K562 (cell line): ENCODE data around the gene PPIC. TPM values are rescaled to one million over a fixed set of nuclear protein-coding genes. Genes with fewer than 3 reads are reported as not detected.
A peak's percentile ranks its signal among the peaks of the same experiment; 100 is the strongest.

Experiments
- CEBPZ ChIP-seq: fragments of 150-350 bp; IDR thresholded peaks from 2 replicates; pipeline ENCODE4 v1.6.1; 2014; ENCODE audit warnings: low read depth, mild to moderate bottlenecking, low read length, borderline replicate concordance
- CHCHD3 ChIP-seq: fragments of 250-450 bp; sonication (Bioruptor Pico); IDR thresholded peaks from 2 replicates; pipeline ENCODE4 v2.1.2; 2022; ENCODE audit warnings: mild to moderate bottlenecking
- CHD1 ChIP-seq: fragments of 200-600 bp; sonication (generic); IDR thresholded peaks from one replicate; pipeline ENCODE4 v1.6.1; 2012; ENCODE audit warnings: mild to moderate bottlenecking, moderate library complexity, low read length, inconsistent platforms
- E4F1 ChIP-seq: fragments of 250-450 bp; sonication (Bioruptor Pico); IDR thresholded peaks from 2 replicates; pipeline ENCODE4 v1.5.0; 2021; ENCODE audit warnings: mild to moderate bottlenecking, borderline replicate concordance
- EGR1 ChIP-seq: fragments of 450-650 bp; conservative IDR thresholded peaks from 2 replicates; pipeline ENCODE4 v1.6.1; 2017; ENCODE audit warnings: mild to moderate bottlenecking
- ETS1 ChIP-seq: conservative IDR thresholded peaks from 2 replicates; pipeline ENCODE4 v1.6.1; 2011; ENCODE audit warnings: low read depth, mild to moderate bottlenecking, low read length; ENCODE audit not compliant: control insufficient read depth
- IRF1 ChIP-seq: sonication (generic); formaldehyde crosslinking; IDR thresholded peaks from 2 replicates; pipeline ENCODE4 v1.8.0; 2022; ENCODE audit warnings: missing genetic modification reagents, mild to moderate bottlenecking, borderline replicate concordance
- KAT8 ChIP-seq: fragments of 450-650 bp; IDR thresholded peaks from 2 replicates; pipeline ENCODE4 v1.6.1; 2016; ENCODE audit warnings: low read depth, mild to moderate bottlenecking
- PHF21A ChIP-seq: fragments of 450-650 bp; IDR thresholded peaks from 2 replicates; pipeline ENCODE4 v1.6.1; 2017; ENCODE audit warnings: low read depth, borderline replicate concordance
- SMAD4 ChIP-seq: fragments of 250-450 bp; sonication (Bioruptor Pico); conservative IDR thresholded peaks from 2 replicates; pipeline ENCODE4 v1.8.0; 2021; ENCODE audit warnings: inconsistent platforms, mild to moderate bottlenecking, moderate library complexity
- TFAP4 ChIP-seq: sonication (generic); formaldehyde crosslinking; IDR thresholded peaks from 2 replicates; pipeline ENCODE4 v1.8.0; 2022; ENCODE audit warnings: missing genetic modification reagents, mild to moderate bottlenecking, moderate library complexity, borderline replicate concordance
- UBTF ChIP-seq, 2 experiments: IDR thresholded peaks; 2 replicates each; pipeline ENCODE4 v1.6.1; 2012; ENCODE audit warnings: improper control_type of control experiment in 2 of 2, low read depth in 2 of 2, low read length in 2 of 2, borderline replicate concordance in 1 of 2
- ZBTB8A ChIP-seq: fragments of 450-650 bp; IDR thresholded peaks from 2 replicates; pipeline ENCODE4 v1.6.1; 2018; ENCODE audit warnings: mild to moderate bottlenecking, moderate library complexity; ENCODE audit not compliant: partially characterized antibody
- ZFP36 ChIP-seq: fragments of 150-350 bp; IDR thresholded peaks from 2 replicates; pipeline ENCODE4 v1.6.1; 2018; ENCODE audit warnings: low read length, low read depth; ENCODE audit not compliant: partially characterized antibody
- ZNF263 ChIP-seq: sonication (generic); formaldehyde crosslinking; IDR thresholded peaks from 2 replicates; pipeline ENCODE4 v1.8.0; 2022; ENCODE audit warnings: mild to moderate bottlenecking, missing genetic modification reagents, borderline replicate concordance
- polyA plus RNA-seq, 8 experiments: library from polyadenylated mRNA; depleted of rRNA in 4 of 8; stranded (reverse) in 5 of 8; unstranded in 3 of 8; fragments of >200 nt; fragmentation: Nextera tagmentation in 2 of 8; fragmentation: Illumina TruSeq in 1 of 8; extraction: Ambion mirVana in 2 of 8; extraction: Trizol in 1 of 8; gene quantifications; 2 replicates each; pipeline versions ENCODE4 v1.2.1 to v1.2.3, GENCODE V29; 2011 to 2014; ENCODE audit warnings: inconsistent platforms in 1 of 8, missing spikeins in 1 of 8
- total RNA-seq, 7 experiments: library from RNA; depleted of rRNA in 6 of 7; stranded (reverse); fragments of >200 nt in 6 of 7; fragmentation: Illumina TruSeq in 2 of 7; extraction: Trizol in 2 of 7; gene quantifications; 2 replicates each; pipeline versions ENCODE4 v1.2.1 to v1.2.3, GENCODE V29; 2011 to 2021; ENCODE audit warnings: low replicate concordance in 1 of 7

PPIC gene
- total and polyA plus RNA-seq, 9 of the 15 experiments (the other 6 are each of a cell fraction or from before 2014, with no cell fraction given), result 1.3 to 4.5 (median 2.8) TPM

GRCh38 chr5:123036391-123037103 is at the start of gene PPIC (continued):
- TF ChIP-seq IRF1 (CRISPR knock-in tag), result no peak
- no peak for TF ChIP-seq ZBTB8A
- no peak for TF ChIP-seq CHD1
- TF ChIP-seq SMAD4 (CRISPR knock-in tag), result no peak
- TF ChIP-seq KAT8, result no peak
- TF ChIP-seq E4F1 (CRISPR knock-in tag), result no peak
- peak; percentile 97 for TF ChIP-seq TFAP4
- TF ChIP-seq PHF21A, result no peak
- no peak for TF ChIP-seq CHCHD3 (CRISPR knock-in tag)
- no peak for TF ChIP-seq EGR1
- no peak for TF ChIP-seq ZFP36
- TF ChIP-seq ETS1, result no peak
- no peak for TF ChIP-seq ZNF263
- no peak for TF ChIP-seq CEBPZ
- TF ChIP-seq UBTF (IDR thresholded peaks at IDR 0.05; ENCODE audit: borderline replicate concordance in 1 of 2, low read depth in 2 of 2, low read length in 2 of 2), result peak; percentile 54 to 66; a peak in 1 of 4 replicates
